Loucy (cell line): ENCODE results near the gene SLC38A7.

Source experiments
- H2AFZ ChIP-seq: fragments of 200-600 bp; sonication (generic); 2 replicates; pipeline ENCODE4 v1.6.0; 2016; ENCODE audit warnings: antibody characterized with exemption, mild to moderate bottlenecking, low read length, moderate library complexity
- H3F3A ChIP-seq: fragments of 200-600 bp; 2 replicates; pipeline ENCODE4 v1.6.0; 2016; ENCODE audit warnings: antibody characterized with exemption, low read depth, mild to moderate bottlenecking
- H3K27me3 ChIP-seq: fragments of 200-600 bp; sonication (generic); 2 replicates; pipeline ENCODE4 v1.6.1; 2014; ENCODE audit warnings: low read length, mild to moderate bottlenecking; ENCODE audit not compliant: insufficient read depth, poor library complexity, severe bottlenecking
- H3K36me3 ChIP-seq: fragments of 200-600 bp; sonication (generic); 2 replicates; pipeline ENCODE4 v1.6.1; 2016; ENCODE audit warnings: low read length; ENCODE audit not compliant: insufficient read depth
- H3K4me1 ChIP-seq: fragments of 200-600 bp; sonication (generic); 2 replicates; pipeline ENCODE4 v1.5.1; 2014; ENCODE audit warnings: low read length, mild to moderate bottlenecking; ENCODE audit not compliant: insufficient read depth, poor library complexity, severe bottlenecking
- H3K4me2 ChIP-seq: fragments of 200-600 bp; sonication (generic); 2 replicates; pipeline ENCODE4 v1.6.0; 2014; ENCODE audit warnings: antibody characterized with exemption, low read length, low read depth, mild to moderate bottlenecking; ENCODE audit not compliant: poor library complexity, severe bottlenecking
- H3K4me3 ChIP-seq: fragments of 200-600 bp; sonication (generic); 2 replicates; pipeline ENCODE4 v1.5.1; 2014; ENCODE audit warnings: low read length, mild to moderate bottlenecking, mixed read lengths; ENCODE audit not compliant: poor library complexity, severe bottlenecking
- H3K79me2 ChIP-seq: fragments of 200-600 bp; sonication (generic); 2 replicates; pipeline ENCODE4 v1.6.1; 2014; ENCODE audit warnings: low read length; ENCODE audit not compliant: insufficient read depth
- H3K9ac ChIP-seq: fragments of 200-600 bp; sonication (generic); 2 replicates; pipeline ENCODE4 v1.6.0; 2014; ENCODE audit warnings: mild to moderate bottlenecking, low read depth, low read length, moderate library complexity; ENCODE audit not compliant: poor library complexity, severe bottlenecking
- H3K9me2 ChIP-seq: fragments of 200-600 bp; sonication (generic); replicated peaks from 2 replicates; pipeline ENCODE4 v1.6.1; 2016; ENCODE audit warnings: low read depth, low read length, mixed read lengths
- H3K9me3 ChIP-seq: fragments of 200-600 bp; sonication (generic); 2 replicates; pipeline ENCODE4 v1.6.1; 2014; ENCODE audit warnings: mild to moderate bottlenecking, antibody characterized with exemption, low read length, low read depth; ENCODE audit not compliant: insufficient read depth
- H4K20me1 ChIP-seq: fragments of 200-600 bp; sonication (generic); 2 replicates; pipeline ENCODE4 v1.6.0; 2014; ENCODE audit warnings: antibody characterized with exemption, low read length, mild to moderate bottlenecking; ENCODE audit not compliant: insufficient read depth, poor library complexity, severe bottlenecking
- CTCF ChIP-seq: fragments of 200-600 bp; sonication (generic); conservative IDR thresholded peaks from 2 replicates; pipeline ENCODE4 v1.5.1; 2014; ENCODE audit warnings: mild to moderate bottlenecking, antibody characterized with exemption, low read length
- EZH2phosphoT487 ChIP-seq: fragments of 200-600 bp; IDR thresholded peaks from 2 replicates; pipeline ENCODE4 v1.6.1; 2018; ENCODE audit warnings: antibody characterized with exemption, mild to moderate bottlenecking, moderate library complexity, borderline replicate concordance

The SLC38A7 gene

GRCh38 chr16:58624209-58624608, 60.4 kb downstream of the SLC38A7 start:
- peaks cover 3% of the 10 kb centered on the region for H3K27me3 ChIP-seq
- no peaks in the 10 kb centered on the region for H3K9me3 ChIP-seq
- H2AFZ ChIP-seq, result no peak overlapping the region
- H3K36me3 ChIP-seq, result peaks cover 38% of the 10 kb centered on the region; the same call in 1 of the 2 replicates
- H3K9me2 ChIP-seq, result no peaks in the 10 kb centered on the region
- H3K4me3 ChIP-seq, result no peak overlapping the region
- peaks cover 28% of the 10 kb centered on the region for H3K4me1 ChIP-seq
- peak overlapping the region; percentile 95 for H3K4me2 ChIP-seq
- TF ChIP-seq EZH2phosphoT487 (no peak), CTCF (no peak)
- H3F3A ChIP-seq, result no peaks in the 10 kb centered on the region
- peaks cover 91% of the 10 kb centered on the region for H4K20me1 ChIP-seq
- H3K9ac ChIP-seq, result no peak overlapping the region
- peaks cover 100% of the 10 kb centered on the region for H3K79me2 ChIP-seq

GRCh38 chr16:58620396-58620795, 64.2 kb downstream of the SLC38A7 start:
- peaks cover 83% of the 10 kb centered on the region for H4K20me1 ChIP-seq
- TF ChIP-seq CTCF (no peak), EZH2phosphoT487 (no peak)
- no peaks in the 10 kb centered on the region for H3F3A ChIP-seq
- H3K36me3 ChIP-seq, result peaks cover 56% of the 10 kb centered on the region; the same call in 1 of the 2 replicates
- no peak overlapping the region for H3K4me2 ChIP-seq
- no peak overlapping the region for H2AFZ ChIP-seq
- no peak overlapping the region for H3K9ac ChIP-seq
- no peak overlapping the region for H3K4me3 ChIP-seq
- H3K4me1 ChIP-seq, result peaks cover 4% of the 10 kb centered on the region
- H3K9me3 ChIP-seq, result no peaks in the 10 kb centered on the region
- peaks cover 92% of the 10 kb centered on the region for H3K79me2 ChIP-seq
- no peaks in the 10 kb centered on the region for H3K27me3 ChIP-seq
- no peaks in the 10 kb centered on the region for H3K9me2 ChIP-seq

GRCh38 chr16:58615280-58615679, 69.3 kb downstream of the SLC38A7 start:
- peaks cover 60% of the 10 kb centered on the region for H4K20me1 ChIP-seq
- H3F3A ChIP-seq, result no peaks in the 10 kb centered on the region
- H3K79me2 ChIP-seq, result peaks cover 69% of the 10 kb centered on the region
- H3K27me3 ChIP-seq, result no peaks in the 10 kb centered on the region
- H2AFZ ChIP-seq, result no peak overlapping the region
- no peaks in the 10 kb centered on the region for H3K9me3 ChIP-seq
- no peak overlapping the region for H3K9ac ChIP-seq
- H3K4me1 ChIP-seq, result no peaks in the 10 kb centered on the region
- peaks cover 27% of the 10 kb centered on the region; the same call in 1 of the 2 replicates for H3K36me3 ChIP-seq
- H3K4me3 ChIP-seq, result no peak overlapping the region
- H3K9me2 ChIP-seq, result no peaks in the 10 kb centered on the region
- no peak for TF ChIP-seq EZH2phosphoT487
- TF ChIP-seq CTCF, result no peak
- no peak overlapping the region for H3K4me2 ChIP-seq
